Activated CD4-positive, alpha-beta T cell treated with anti-CD3 and anti-CD28 coated beads for 4 hours (primary cell): ENCODE results near the gene RAPGEF5.

Experiments
- DNase-seq, 2 donors: peaks; one replicate each; pipeline ENCODE4 v3.0.0-alpha.2; 2020

RAPGEF5 gene

DNA sequence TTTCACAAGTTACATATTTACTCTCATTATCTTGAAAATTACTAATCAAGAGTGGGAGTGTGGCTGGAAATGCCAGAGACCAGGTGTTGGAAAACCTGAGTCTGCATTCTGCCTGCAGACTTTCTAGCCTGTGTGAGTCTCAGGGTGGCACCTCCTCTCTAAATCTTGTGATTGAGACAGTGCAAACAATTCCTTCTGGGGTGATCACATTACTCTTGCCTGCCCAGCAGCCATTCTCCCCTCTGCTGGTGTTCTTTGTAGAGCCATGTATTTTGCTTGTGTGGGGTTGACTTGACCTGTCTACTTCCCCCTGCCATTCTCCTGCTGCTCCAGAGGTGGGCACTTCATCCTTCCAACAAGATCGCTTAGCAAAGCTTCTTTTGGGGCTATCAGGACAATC, 101.1 kb downstream of the RAPGEF5 start:
- DNase-seq: no peak

DNA sequence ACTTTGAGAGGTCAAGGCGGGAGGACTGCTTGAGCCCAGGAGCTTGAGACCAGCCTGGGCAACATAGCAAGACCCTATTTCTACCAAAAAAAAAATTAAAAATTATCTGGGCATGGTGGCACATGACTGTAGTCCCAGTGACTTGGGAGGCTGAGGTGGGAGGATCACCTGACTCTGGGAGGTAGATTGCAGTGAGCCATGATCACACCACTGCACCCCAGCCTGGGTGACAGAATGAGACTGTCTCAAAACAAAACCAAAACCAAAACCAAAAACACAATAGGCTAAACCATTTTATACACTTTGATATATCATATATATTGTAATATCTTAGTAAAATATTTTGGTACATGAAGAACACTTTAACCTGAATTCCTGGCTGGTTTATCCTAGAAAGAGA, 101.6 kb downstream of the RAPGEF5 start:
- no peak for DNase-seq

DNA sequence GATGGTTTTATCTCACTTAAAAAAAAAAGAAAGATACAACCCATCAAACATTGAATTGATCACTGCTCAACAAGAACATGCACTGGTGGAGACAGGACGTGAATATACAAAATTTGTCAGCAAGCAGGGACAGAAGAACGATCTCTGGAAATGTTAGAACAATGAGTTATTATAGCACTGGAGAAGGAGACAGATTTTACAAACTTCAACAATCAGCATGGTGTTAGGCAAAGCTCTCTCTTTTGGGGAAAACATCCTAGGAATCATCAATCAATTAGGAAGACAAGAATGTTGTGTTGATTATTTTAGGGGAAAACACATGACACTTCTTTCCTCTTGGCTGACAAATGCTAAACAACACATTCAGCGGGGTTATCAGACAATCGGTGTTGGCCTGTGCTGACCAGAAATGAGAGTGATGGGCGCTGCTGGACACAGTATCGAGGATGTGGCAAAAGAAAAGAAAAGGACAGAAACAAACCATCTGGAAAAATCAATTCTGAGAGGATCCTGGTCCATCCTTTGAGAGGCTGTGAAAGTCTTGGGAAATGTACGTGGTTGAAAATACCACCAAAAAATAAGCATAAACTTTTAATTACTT, 103.9 kb downstream of the RAPGEF5 start:
- no peak for DNase-seq

DNA sequence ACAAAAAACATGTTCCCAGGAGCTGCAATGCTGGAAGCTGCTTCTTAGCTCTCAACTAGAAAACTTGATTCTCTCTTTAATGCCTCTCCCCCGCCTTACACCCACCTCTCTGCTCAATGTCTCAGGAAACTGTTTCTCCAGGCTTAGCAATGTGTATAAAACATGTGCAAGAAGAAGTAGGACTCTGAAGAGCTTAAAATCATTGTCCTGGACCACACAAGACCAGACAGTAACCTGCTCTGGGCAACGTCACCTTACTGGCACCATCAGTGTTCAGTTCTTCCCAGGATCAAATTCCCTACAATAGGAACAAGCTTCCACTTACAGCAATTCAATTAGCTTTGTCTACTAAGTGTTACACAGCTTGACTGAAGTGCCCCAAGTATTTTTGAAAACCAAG, 104.9 kb downstream of the RAPGEF5 start:
- DNase-seq: no peak

DNA sequence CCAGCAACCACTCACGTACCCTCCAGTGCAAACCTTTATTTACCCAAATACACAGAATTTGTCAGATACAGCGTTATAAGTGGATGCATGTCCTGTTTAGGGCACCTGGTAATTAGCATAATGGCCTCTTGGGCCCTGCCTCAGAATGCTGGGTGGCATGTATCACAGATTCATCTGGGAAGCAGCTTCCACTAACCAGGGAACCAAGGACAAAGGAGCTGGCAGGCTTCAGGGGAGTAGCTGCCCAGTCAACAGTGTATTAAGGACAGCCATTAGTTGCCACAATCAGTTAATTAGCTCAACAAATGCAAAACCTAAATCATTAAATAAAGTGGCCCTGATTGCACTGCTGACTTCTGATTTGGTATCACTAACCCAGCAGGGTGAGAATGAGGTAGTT, 105.7 kb downstream of the RAPGEF5 start:
- no peak for DNase-seq

DNA sequence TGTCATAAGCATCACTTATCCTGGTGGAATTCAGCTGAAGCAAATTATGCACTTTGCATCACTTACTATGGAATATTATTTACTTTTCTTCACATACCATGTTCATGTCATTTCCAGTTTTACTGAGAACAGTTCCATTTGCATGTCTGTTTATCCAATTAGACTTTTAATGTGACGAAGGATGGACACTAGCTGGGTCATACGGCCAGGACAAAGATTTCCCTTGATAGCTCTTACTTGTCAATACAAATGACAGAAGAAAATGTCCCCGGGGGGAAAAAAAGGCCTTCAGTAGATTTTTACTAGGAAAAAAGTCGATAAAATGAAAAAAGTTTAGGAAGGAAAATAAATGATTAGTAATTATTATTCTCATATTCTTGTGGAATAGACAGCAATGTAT, 106.6 kb downstream of the RAPGEF5 start:
- DNase-seq: no peak

DNA sequence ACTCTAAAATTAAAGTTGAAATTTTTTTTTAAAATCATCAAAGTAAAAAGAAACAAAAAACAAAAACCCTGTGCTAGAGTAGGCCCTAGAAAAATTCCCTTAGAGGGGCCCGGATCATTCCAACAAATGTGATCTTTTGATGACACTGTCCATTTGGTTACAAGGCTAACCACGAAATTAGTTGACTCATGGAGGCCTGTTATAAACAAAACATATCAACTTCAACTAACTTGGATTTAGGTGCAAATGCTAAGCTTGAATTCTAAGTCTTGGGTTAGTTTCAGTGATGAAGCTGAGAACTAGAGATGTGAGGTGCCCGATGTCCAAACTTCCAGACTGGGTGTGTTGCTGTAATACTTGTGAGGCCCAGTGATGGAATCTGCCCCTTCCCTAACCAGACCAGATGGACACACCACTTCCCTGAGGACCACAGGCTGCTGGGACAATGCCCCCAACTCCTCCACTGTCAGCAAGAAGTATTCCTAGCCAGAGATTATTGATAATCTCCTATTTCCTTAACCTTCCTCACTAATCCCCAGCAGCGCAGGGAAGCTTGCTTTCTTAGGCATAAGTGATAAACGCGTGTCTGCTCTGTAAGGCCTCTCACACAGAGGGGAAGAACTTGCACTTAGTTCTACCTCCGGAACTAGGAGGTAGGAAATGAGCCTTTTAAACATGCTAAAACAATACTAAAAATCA, 108.7 kb downstream of the RAPGEF5 start:
- DNase-seq: no peak

DNA sequence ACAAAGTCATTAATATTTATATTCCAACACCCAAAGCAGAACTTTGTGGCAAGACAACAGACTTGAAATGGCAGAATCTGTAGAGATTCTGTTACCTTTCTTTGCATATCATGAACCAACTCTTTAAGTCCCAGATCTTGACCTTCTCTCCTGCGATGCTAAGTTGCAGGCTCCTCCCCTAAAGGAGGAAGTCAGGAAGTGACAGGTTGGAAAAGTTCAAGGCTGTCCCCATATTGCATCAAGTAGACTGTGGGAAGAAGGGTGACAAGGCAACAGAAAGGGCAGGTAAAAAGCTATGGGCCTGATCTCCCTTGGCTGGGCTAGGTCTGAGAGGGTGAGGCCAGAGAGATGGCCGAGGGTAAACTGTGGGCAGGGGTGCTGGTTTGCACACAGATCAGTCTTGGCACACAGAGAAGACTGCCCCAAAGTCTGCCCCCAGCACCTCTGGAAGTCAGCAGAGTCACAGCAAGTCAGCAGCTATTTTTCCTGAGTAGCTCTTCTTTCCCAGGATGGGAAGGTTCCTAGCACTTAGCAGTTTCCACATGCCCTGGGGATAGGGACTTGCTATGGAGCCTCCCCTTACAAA, 115.1 kb downstream of the RAPGEF5 start:
- DNase-seq: no peak

DNA sequence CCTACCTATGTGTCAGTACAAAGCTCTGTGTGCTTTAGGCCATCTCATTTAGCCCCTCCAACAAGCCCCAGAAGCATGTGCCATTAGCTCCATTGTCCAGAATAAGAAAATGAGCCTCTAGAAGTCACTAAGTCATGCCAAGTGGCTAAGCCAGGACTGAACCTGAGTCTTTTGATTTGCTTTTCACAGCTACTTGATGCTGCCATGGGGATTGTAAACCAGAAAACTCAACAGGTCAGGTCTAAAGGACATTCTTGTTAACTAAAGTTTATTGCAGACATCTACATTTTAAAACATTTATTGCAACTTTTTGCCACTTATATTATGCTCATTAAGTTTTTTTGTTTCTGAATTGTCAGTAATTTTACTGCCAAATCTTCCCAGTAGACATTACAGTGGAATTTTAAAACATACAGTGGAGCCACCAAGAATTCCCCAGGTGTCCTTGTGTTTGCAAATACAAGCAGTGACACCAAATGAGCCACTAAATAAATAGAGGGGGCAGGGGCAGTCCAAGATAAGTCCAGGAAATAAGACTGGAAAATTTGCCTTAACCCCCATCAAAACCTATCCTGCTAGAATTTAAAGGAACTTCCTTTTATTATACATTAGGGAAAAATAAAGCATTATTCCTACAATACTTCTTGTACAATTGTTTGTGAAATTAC, 115.9 kb downstream of the RAPGEF5 start:
- no peak for DNase-seq

DNA sequence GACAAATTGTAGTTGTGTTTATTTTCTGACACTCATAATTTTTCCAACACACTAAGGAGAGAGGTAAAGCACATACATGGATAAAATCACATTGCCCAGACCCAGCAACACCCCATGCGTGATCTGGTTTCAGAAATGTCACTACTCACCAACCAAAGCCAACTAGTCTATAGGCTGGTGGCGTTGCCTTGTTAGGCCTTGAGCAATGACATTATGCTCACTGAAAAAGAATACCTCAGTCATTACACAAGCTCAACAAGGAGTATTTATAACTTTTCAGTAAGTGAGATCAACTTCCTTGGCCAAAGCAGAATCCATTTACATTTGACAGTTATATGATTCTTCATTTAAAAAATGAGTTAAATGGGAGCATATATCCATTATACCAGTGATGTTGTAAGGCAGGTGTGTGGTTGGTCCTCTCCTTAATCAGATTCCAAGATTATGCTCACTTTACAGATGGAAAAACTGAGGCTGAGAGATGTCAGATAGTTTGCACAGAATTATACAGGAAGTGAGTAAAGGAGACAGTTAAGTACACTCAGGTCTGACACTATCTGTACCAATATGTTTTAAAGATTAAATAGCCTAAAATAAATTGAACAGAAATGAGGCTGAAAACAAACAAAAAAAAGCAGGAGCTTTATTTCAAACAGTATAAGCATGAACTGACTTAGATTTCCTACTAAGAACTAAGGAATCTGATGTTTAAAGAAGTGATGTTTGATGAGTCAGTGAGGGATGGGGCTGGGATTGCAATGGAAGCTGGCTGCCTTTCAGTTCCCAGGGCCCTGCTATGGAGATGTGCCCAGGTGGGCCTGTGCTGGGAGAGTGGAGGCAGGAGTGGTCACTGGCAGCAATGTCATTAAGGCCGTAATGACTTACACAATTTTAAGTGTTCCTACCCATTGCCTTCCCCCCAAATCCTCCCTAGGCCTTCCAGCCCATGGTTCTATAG, 118.3 kb downstream of the RAPGEF5 start:
- no peak for DNase-seq

DNA sequence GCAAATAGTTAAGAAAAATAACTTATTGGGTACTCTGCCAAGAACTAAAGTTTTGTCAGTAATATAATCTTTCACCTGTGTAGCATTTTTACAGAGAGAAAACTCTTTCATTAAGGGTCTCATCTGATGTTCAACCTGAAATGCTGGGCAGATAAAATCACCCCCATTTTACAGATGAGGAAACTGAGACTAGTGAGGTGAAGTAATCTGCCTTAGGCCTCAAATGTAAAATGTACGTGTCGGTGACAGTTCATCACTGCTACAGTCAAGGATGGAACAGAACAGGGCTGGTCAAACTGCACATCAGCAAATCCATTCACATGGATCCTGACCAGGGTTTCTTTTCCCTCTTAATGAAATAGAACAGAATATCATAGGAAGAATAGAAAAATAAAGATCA, 121.8 kb downstream of the RAPGEF5 start:
- no peak for DNase-seq

DNA sequence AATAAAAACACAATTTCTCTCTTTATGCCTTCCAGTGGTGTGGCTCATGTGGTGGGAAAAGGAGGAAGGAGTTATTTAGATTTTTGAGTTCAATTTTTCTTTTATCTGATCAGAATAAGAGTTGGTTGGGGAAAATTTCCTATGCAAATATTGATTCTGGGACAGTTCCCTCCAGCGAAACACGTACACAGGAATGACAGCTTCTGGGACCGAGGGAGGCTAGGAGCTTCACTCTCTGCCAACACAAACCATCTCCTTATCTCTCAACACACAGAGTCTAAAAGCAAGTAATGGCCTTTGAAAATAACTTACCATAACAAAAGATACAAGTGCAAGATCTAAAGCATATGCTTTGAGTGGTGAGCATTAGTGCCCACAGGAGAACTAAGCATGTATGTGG, 122.7 kb downstream of the RAPGEF5 start:
- no peak for DNase-seq

DNA sequence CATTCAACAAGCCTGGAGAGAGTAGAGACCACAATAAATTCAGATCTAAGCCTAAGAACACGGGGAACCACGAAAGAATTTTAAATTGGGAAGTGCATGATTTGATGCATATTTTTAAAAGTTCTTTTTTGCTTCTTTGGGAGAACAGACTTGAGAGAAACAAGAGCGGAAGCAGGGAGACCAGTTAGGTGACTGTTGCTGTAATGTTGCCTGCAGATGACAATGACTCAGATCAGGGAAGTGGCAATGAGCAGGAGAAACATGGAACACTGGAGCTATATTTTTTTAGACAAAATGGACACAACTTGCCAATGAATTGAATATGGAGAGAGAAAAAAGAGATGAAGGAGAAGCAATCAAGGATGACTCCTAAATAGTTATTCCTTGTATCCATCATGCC, 125.1 kb downstream of the RAPGEF5 start:
- no peak for DNase-seq

DNA sequence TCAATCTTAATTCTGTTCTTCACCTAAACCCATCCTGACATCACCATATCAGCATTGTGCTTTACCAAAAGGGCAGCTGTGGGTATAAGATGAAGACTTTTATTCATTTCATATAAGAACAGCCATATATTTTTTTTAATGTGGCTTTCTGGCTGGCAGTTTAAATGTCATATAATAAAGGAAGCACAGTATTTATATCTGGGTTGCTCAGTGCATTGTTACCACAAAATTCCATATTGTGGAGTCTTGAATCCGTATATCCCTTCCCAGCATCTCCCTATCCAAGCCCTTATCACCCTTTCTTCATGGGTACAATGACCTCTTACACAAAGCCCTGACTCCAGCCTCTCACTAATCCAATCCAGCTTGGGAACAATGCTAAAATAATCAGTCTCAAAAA, 125.8 kb downstream of the RAPGEF5 start:
- no peak for DNase-seq

DNA sequence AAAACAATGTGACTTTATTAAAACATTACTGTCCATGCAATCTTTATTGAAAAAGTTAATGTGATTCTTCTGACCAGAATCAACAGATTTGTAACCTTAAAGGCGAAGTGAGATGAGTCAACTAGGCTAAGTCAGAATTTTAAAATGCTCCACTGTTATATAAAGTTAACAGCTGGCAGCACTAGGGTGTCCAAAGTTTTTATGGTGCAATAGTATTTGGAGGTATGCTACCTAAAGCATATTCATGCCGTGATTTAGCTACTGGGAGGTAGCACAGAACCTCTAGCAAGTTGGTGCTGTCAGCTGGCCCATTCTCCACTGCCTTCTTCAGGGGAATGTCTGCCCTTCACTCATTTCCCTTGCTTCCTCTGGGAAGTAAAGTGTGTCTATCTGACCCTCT, 126.7 kb downstream of the RAPGEF5 start:
- no peak for DNase-seq

DNA sequence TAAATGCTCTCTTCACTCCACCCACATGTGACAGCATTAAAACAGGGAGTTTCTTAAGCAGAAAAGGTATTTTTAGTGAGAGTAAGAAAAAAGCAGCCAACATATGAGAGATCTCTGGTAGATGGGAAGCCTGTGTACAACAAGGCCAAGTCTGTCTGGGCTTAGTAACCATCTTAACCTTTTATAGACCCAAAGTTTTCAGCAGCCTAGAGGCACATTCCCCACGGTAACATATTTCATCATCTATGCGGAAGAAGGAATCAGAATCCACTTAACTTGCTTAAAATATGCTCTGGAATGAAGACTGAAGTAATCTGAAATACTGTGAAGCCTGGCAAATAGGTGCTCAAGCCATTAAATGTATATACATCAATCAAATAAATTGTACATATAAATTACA, 127.8 kb downstream of the RAPGEF5 start:
- DNase-seq: no peak

DNA sequence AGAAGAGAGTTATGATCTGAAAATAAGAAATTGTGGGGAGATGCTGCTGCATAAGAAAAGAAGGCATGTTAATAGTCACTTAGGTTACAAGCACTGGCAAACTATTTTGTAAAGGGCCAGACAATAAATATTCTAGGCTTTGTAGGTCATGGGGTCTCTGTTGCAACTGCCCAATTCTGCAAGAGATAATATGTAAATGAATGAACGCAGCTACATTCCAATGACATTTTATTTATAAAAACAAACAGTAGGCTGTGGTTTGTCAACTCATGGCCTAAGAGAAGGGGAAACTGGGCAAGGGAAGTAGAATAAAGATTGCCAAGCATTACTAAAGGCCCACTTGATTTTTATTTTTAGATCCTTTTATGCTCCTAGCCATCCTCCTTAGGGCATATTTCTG, 133.1 kb downstream of the RAPGEF5 start:
- no peak for DNase-seq

DNA sequence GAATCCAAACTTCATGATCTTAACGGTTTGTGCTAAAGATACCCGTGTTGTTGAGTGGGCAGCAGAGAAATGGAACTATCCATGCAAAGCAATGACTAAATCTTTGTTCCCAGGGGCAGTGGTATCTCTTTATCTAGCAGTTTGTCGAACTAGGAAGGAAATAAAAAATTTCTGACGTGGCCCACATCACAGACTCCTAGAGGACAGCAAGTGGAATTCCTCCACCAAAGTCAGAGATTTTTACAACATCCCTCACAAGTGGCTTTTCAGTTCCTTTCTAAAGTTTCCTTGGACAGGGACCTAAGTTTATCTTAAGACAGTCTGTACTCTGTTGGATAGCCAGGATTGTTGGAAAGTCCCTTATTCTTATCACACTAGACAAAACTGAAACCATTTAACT, 136.0 kb downstream of the RAPGEF5 start:
- no peak for DNase-seq

DNA sequence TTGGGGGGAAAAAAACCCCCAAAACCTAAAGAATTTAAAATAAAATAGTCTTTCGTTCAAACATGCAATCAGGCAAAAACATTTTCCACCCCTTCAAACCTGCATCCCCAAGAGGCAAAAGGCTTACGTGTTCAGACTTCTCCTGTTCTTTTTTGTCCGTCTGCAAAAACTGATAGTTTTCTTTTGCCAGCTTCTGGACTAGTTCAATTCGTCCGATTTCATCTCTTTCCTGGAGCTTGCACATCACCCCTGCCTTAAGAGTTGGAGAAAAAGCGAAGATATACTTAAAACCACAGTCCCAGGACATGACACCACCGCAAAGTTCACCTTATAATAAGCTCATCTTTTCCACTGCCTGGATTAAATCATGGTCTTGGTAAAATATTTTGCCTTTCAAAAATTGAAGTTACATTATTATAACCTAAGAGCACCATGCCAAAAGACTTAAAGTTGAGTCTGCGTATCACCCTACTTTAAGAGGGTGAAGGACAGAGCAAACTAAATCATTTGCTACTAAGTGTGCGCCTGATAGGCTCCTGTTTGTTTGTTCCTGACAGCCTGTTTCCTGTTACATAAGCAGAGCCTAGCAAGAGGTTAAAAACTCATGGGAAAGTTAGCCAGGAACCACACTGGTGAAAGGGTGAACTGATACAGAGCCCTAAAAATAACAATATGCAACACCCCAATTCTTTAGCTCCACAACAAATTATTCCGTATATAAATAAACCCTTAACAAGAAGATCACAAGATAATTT, 137.0 kb downstream of the RAPGEF5 start:
- DNase-seq: no peak

DNA sequence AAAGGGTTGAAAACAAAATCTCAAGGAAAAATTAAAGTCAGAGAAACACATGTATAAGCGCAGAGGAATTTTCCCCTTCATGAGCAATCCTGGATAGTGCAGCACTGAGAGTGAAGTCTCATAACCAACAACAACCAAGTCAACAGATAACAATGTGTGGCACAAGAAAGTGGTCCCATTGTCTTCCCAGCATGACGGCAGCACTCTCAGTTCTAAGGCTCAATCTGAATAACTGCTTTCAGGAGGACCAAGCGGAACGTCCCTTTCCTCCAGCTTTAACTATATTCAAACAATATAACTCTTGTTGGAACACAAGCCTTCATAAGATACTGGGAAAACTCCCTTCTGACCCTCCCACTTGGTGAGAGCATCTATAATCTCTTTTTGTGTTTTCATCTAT, 137.9 kb downstream of the RAPGEF5 start:
- no peak for DNase-seq

DNA sequence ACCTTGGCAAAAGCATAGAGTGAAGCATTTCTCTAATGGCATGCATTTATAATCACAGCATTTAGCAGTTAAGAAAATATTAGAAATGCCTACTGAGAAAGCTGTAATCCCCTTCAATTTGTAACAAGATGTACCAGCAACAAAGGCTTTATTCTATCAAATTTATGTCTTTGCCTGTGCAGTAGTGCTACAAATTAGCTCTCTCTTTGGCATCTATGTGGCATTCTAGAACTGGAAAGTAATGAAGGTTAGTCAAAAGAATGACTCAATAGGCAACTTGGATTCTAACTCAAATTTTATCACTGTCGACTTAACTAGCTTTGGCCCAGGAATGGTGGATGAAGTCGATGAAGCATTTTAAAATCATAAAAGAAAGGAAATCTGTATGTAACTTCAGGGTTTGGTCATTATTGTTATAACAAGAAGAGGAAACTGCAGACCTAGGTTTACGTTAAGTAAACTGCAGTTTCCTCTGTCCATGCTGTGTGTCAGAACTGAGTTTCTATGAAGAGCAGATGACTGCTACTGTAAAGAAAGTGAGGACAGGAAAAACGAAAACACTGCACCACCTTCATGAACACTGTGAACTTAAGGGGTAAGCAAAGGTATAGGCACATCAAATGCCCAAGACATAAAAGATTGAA, 140.0 kb downstream of the RAPGEF5 start:
- DNase-seq: no peak

DNA sequence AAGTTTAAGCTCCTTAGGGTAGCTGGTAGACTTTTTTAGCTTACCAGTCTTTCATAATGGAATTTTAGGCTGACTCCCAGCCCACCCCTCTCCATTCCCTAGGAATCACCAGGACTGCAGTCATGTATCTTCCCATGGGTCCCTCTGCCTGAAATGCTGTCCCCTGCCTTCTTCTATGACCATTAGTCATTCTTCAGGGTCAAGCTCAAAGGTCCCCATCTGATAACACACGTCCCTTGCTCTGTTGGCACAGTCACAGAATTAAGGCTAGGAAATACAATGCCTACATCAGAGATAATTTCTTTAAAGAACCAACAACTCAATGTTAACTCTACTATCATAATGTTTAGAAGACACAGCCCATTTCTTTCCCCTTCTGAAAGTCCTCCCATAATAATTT, 140.6 kb downstream of the RAPGEF5 start:
- no peak for DNase-seq
